HG02763 (cell line): ENCODE data around the gene KLHL7.
"Not testable (repeated sequence)": the region's sequence is repeated elsewhere in the genome, so short reads cannot be mapped to it uniquely, and the experiment has no call there.

Source experiments
- ATAC-seq: cut with Tn5 transposase; IDR thresholded peaks from one replicate; pipeline ENCODE4 v1.9.1; 2021; ENCODE audit warnings: mild to moderate bottlenecking, moderate library complexity; ENCODE audit not compliant: unreplicated experiment

KLHL7 gene

GRCh38 chr7:23212395-23212794, 106.8 kb downstream of the KLHL7 start:
- no peak for ATAC-seq

- no peak for ATAC-seq
Observed at GRCh38 chr7:23212841-23213240, 107.3 kb downstream of the KLHL7 start.

- no peak for ATAC-seq
Observed at GRCh38 chr7:23213755-23214154, 108.2 kb downstream of the KLHL7 start.

- ATAC-seq: no peak
Observed at GRCh38 chr7:23214423-23214822, 108.8 kb downstream of the KLHL7 start.

GRCh38 chr7:23214938-23215337, 109.4 kb downstream of the KLHL7 start:
- no peak for ATAC-seq

GRCh38 chr7:23216021-23216420, 110.4 kb downstream of the KLHL7 start:
- no peak for ATAC-seq

GRCh38 chr7:23218196-23218595, 112.6 kb downstream of the KLHL7 start:
- ATAC-seq: no peak

GRCh38 chr7:23220690-23221305, 115.2 kb downstream of the KLHL7 start:
- no peak for ATAC-seq

- ATAC-seq: no peak
Observed at GRCh38 chr7:23222439-23223030, 117.0 kb downstream of the KLHL7 start.

- ATAC-seq: not testable (repeated sequence)
Observed at GRCh38 chr7:23224364-23224763, 118.8 kb downstream of the KLHL7 start.

- no peak for ATAC-seq
Observed at GRCh38 chr7:23226844-23227450, 121.4 kb downstream of the KLHL7 start.
